ENCODE results near the gene NSUN4.
"Not testable (repeated sequence)": the region's sequence is repeated elsewhere in the genome, so short reads cannot be mapped to it uniquely, and the experiment has no call there.

Gene NSUN4

DNA sequence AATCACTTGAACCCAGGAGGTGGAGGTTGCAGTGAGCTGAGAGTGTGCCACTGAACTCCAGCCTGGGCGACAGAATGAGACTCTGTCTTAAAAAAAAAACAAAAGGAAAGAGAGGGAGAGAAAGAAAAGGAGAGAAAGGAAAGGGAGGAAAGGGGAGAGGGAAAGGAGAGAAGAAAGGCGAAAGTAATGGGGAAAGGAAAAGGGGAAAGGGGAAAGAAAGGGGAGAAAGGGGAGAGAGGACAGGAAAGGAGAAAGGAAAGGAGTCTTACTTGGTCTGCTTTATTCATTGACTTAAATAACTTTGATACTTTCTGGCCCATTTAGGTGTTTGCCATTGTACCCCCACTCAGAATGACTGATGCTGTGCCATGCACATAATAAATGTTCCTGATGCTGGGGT lies 11.8 kb downstream of the NSUN4 start:
- CTCF ChIA-PET, result interaction anchor here (0.8 to 1.3 kb wide), 4 partner anchors 10 to 56 kb away, joined by 3 to 6 read pairs (median 4); no protein-coding TSS in a partner anchor
- TF ChIP-seq, protein P1, sequence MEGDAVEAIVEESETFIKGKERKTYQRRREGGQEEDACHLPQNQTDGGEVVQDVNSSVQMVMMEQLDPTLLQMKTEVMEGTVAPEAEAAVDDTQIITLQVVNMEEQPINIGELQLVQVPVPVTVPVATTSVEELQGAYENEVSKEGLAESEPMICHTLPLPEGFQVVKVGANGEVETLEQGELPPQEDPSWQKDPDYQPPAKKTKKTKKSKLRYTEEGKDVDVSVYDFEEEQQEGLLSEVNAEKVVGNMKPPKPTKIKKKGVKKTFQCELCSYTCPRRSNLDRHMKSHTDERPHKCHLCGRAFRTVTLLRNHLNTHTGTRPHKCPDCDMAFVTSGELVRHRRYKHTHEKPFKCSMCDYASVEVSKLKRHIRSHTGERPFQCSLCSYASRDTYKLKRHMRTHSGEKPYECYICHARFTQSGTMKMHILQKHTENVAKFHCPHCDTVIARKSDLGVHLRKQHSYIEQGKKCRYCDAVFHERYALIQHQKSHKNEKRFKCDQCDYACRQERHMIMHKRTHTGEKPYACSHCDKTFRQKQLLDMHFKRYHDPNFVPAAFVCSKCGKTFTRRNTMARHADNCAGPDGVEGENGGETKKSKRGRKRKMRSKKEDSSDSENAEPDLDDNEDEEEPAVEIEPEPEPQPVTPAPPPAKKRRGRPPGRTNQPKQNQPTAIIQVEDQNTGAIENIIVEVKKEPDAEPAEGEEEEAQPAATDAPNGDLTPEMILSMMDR (IDR thresholded peaks at IDR 0.05; ENCODE audit: control extremely low read depth, extremely low read depth, low read depth, missing control alignments), result no peak
- POLR2A ChIA-PET, result no interaction called here
- no peak for DNase-seq (ENCODE audit: extremely low spot score)

DNA sequence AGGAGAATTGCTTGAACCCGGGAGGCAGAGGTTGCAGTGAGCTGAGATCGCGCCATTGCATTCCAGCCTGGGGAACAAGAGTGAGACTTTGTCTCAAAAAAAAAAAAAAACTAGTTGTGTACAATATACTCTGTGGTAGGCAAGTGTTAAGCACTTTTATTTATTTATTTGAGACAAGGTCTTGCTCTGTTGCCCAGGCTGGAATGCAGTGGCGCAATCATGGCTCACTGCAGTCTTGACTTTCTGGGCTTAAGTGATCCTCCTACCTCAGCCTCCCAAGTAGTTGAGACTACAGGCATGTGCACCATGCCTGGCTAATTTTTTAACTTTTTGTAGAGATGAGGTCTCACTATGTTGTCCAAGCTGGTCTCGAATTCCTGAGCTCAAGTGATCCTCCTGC lies 15.3 kb downstream of the NSUN4 start:
- ChIA-PET POLR2A (interaction anchor here (0.7 kb wide), 1 partner anchor 81 kb away, joined by 3 read pairs; no protein-coding TSS in a partner anchor), CTCF (interaction anchor here (0.9 to 1.3 kb wide), 4 partner anchors 8 to 23 kb away, joined by 3 to 6 read pairs (median 4); no protein-coding TSS in a partner anchor)
- DNase-seq (ENCODE audit: extremely low spot score), result not testable (repeated sequence)

DNA sequence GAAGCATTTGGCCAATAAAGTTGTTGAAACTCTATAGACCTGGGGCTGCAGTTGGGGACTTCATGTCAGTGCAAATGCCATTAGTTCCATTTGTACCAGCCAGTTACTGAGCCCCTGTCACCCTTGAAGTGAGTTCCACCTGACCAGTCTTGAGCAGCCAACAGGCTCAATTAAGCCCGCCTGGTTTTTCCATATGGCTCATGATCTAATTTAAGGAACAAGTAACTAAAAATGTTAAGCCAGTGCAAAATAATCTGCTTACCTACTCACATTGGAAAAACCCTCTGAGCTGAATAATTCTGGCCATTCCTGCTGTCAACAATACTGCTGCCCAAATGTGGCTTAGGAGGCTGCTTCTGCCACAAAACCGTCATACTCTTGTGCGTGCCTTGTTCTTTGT lies 21.6 kb downstream of the NSUN4 start:
- no peak for DNase-seq (ENCODE audit: extremely low spot score)
- CTCF ChIA-PET, result interaction anchor here (0.9 to 8.4 kb wide), 4 partner anchors 8 to 29 kb away, joined by 3 to 51 read pairs (median 4); no protein-coding TSS in a partner anchor
- TF ChIP-seq, protein P1 (IDR thresholded peaks at IDR 0.05; ENCODE audit: control extremely low read depth, extremely low read depth, low read depth, missing control alignments), result no peak
- POLR2A ChIA-PET, result no interaction called here

DNA sequence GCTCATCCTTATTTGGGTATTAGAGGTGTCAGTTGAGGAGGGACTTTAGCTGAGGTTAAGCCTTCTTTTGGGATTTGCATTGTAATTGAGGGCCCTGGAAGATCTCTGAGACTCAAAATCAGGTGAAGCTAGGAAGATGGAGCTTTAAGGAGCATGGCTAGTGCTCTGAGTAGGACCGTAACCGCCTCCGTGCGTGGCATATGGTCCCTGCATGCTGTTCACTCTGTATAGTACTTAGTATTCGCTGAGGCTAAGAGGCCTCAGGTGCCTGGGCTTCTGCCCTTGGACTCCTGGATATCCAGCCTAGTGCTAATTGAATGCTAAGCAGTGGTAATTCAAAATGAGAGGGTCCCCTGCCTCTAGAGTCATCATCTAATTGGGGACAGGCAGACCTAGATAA lies 22.5 kb downstream of the NSUN4 start:
- no peak for DNase-seq (ENCODE audit: extremely low spot score)
- ChIA-PET CTCF (interaction anchor here (1.4 to 8.4 kb wide), 3 partner anchors 11 to 23 kb away, joined by 4 to 51 read pairs (median 5); partner anchors contain the start of gene NSUN4), POLR2A (no interaction called here)
- TF ChIP-seq, protein P1 (IDR thresholded peaks at IDR 0.05; ENCODE audit: control extremely low read depth, extremely low read depth, low read depth, missing control alignments), result no peak

DNA sequence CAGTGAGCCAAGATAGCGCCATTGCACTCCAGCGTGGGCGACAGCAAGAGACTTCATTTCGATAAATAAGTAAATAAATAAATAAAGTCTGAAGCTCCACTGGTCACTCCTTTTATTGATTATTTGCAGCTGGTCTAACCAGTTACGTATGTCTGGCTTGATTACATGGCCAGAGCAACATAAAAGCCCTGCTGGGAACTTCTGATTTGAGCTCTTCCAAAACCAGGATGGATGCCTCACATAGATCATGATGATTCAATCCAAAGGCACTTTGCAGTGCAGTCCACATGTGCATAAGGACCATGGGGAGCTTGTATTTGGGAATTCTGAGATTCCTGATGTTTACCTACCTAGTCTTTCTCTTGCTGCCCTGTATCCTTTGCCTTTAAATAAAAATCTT lies 24.0 kb downstream of the NSUN4 start:
- CTCF ChIA-PET, result interaction anchor here (8.4 kb wide), 1 partner anchor 16 kb away, joined by 51 read pairs; no protein-coding TSS in a partner anchor
- no peak for DNase-seq (ENCODE audit: extremely low spot score)
- POLR2A ChIA-PET, result interaction anchor here (0.5 to 0.6 kb wide), 3 partner anchors 25 to 56 kb away, joined by 3 to 4 read pairs (median 3); no protein-coding TSS in a partner anchor
- TF ChIP-seq, protein P1 (IDR thresholded peaks at IDR 0.05; ENCODE audit: control extremely low read depth, extremely low read depth, low read depth, missing control alignments), result no peak

DNA sequence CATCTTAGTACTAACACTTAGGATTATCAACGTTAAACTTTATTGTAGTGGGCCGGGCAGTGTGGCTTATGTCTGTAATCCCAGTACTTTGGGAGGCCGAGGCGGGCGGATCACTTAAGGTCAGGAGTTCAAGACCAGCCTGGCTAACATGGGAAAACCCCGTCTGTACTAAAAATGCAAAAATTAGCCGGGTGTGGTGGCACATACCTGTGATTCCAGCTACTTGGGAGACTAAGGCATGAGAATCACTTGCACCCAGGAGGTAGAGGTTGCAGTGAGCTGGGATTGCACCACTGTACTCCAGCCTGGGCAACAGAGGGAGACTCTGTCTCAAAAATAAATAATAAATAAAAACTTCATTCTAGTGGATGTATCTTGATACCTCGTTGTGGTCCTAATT lies 25.2 kb downstream of the NSUN4 start:
- POLR2A ChIA-PET; DNase-seq (ENCODE audit: extremely low spot score): not testable (repeated sequence)
- CTCF ChIA-PET, result interaction anchor here (2.1 to 8.4 kb wide), 2 partner anchors 13 to 17 kb away, joined by 4 to 51 read pairs; no protein-coding TSS in a partner anchor

DNA sequence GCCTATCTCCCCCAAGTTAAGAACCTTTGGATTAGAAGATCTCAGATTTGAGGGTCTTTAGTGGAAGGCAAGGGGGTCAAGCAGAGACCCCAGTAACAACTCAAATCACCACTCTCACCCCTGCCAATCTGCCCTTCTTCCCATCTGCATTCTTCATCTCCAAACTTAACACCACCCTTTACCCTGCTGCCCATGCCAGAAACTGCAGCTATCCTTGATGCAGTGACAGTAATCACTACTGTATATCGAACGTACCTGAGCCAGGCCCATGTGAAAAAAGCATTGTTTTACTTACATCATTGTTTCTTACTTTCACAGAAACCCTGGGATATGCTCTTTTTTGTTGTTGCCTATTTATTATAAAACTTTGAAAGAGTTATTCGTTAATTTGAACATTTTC lies 26.5 kb downstream of the NSUN4 start:
- DNase-seq (ENCODE audit: extremely low spot score), result no peak
- POLR2A ChIA-PET, result interaction anchor here (0.7 kb wide), 1 partner anchor 38 kb away, joined by 10 read pairs; no protein-coding TSS in a partner anchor
- TF ChIP-seq, protein P1 (IDR thresholded peaks at IDR 0.05; ENCODE audit: control extremely low read depth, extremely low read depth, low read depth, missing control alignments), result no peak
- CTCF ChIA-PET, result interaction anchor here (1.4 to 8.4 kb wide), 3 partner anchors 11 to 18 kb away, joined by 3 to 51 read pairs (median 4); no protein-coding TSS in a partner anchor

DNA sequence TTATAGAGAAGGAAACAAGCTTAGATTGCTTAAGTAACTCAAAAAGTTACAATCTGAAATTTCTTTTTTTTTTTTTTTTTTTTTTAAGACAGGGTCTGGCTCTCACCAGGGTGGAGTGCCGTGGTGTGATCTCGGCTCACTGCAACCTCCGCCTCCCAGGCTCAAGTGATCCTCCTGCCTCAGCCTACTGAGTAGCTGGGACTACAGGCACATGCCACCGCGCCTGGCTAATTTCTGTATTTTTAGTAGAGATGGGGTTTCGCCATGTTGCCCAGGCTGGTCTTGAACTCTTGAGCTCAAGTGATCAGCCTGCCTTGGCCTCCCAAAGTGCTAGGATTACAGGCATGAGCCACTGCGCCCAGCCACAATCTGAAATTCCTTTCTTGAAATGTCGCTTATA lies 27.1 kb downstream of the NSUN4 start:
- CTCF ChIA-PET, result interaction anchor here (1.4 to 8.4 kb wide), 2 partner anchors 10 to 19 kb away, joined by 3 to 51 read pairs; no protein-coding TSS in a partner anchor
- POLR2A ChIA-PET; DNase-seq (ENCODE audit: extremely low spot score): not testable (repeated sequence)

Measured in GM10248 (cell line).